A549 (cell line): ENCODE measurements around the gene SETD7. TPM values are rescaled to one million over a fixed set of nuclear protein-coding genes. Genes with fewer than 3 reads are reported as not detected.
A peak's percentile ranks its signal among the peaks of the same experiment; 100 is the strongest.

Source experiments
- ATAC-seq, 2 experiments: fragments of 200-7000 bp in 1 of 2; fragments of >200 bp in 1 of 2; cut with Nextera tagmentation in 1 of 2; cut with Tn5 transposase in 1 of 2; 3 replicates each; pipeline versions ENCODE4 v1.8.0 to v1.9.1; 2018 to 2020; ENCODE audit warnings: mild to moderate bottlenecking in 1 of 2, moderate library complexity in 1 of 2
- CTCF ChIA-PET: fragments of 300-600 bp; sonication (Branson Sonifier 250); formaldehyde crosslinking; extraction: SDS; loops from one replicate; lab custom pipeline; 2021; ENCODE audit warnings: antibody characterized with exemption, inconsistent platforms; lab: Yijun Ruan, JAX
- POLR2A ChIA-PET: fragments of 350-600 bp; formaldehyde crosslinking; extraction: SDS; loops from one replicate; lab custom pipeline; 2021; ENCODE audit warnings: antibody characterized with exemption, inconsistent platforms; lab: Yijun Ruan, JAX
- DNase-seq, 2 experiments: peaks; one replicate each; pipeline versions ENCODE4 v3.0.0 to v3.0.0-alpha.2; 2011 to 2016; ENCODE audit warnings: low read depth in 1 of 2, low spot score in 1 of 2
- FAIRE-seq: peaks from 2 replicates; lab custom pipeline; 2011; peaks lifted over from hg19 to GRCh38; lab: Jason Lieb, UNC
- H3K27ac ChIP-seq, 2 experiments: fragments of >200 bp; sonication (Bioruptor Twin); formaldehyde crosslinking; 3 replicates each; pipeline ENCODE4 v1.5.1; 2016 to 2017
- H3K4me1 ChIP-seq: fragments of >200 bp; sonication (Bioruptor Twin); formaldehyde crosslinking; 3 replicates; pipeline ENCODE4 v1.6.1; 2016
- H3K4me2 ChIP-seq: fragments of >200 bp; sonication (Bioruptor Twin); formaldehyde crosslinking; 3 replicates; pipeline ENCODE4 v1.6.1; 2016
- H3K4me3 ChIP-seq: fragments of >200 bp; sonication (Bioruptor Twin); formaldehyde crosslinking; 3 replicates; pipeline ENCODE4 v1.5.1; 2016
- H3K9me3 ChIP-seq: fragments of >200 bp; sonication (Bioruptor Twin); formaldehyde crosslinking; 3 replicates; pipeline ENCODE4 v1.6.1; 2016
- CEBPB ChIP-seq, 2 experiments: fragments of >200 bp in 1 of 2; sonication (Bioruptor Twin) in 1 of 2; formaldehyde crosslinking in 1 of 2; IDR thresholded peaks; 2 replicates each; pipeline ENCODE4 v1.6.1; 2012 to 2016
- EP300 ChIP-seq, 2 experiments: fragments of >200 bp; sonication (Bioruptor Twin); formaldehyde crosslinking; IDR thresholded peaks; 2 replicates in 1 of 2; 3 replicates in 1 of 2; pipeline ENCODE4 v1.6.1; 2016 to 2017
- ESRRA ChIP-seq: fragments of 150-350 bp; IDR thresholded peaks from 2 replicates; pipeline ENCODE4 v1.6.1; 2014; ENCODE audit warnings: mild to moderate bottlenecking, low read length, borderline replicate concordance
- FOSB ChIP-seq: fragments of 250-450 bp; sonication (Bioruptor Pico); IDR thresholded peaks from 2 replicates; pipeline ENCODE4 v1.5.0; 2020; ENCODE audit warnings: mild to moderate bottlenecking, moderate library complexity
- HOXB5 ChIP-seq: fragments of 250-450 bp; sonication (Bioruptor Pico); IDR thresholded peaks from 2 replicates; pipeline ENCODE4 v1.5.0; 2020; ENCODE audit warnings: mild to moderate bottlenecking, moderate library complexity
- JUN ChIP-seq, 2 experiments: fragments of >200 bp; sonication (Bioruptor Twin); formaldehyde crosslinking; IDR thresholded peaks; 2 replicates in 1 of 2; 3 replicates in 1 of 2; pipeline ENCODE4 v1.6.1; 2016 to 2017
- KDM5A ChIP-seq: fragments of 200-600 bp; sonication (generic); IDR thresholded peaks from 2 replicates; pipeline ENCODE4 v1.6.1; 2016; ENCODE audit warnings: antibody characterized with exemption, mild to moderate bottlenecking
- MAFK ChIP-seq: fragments of 450-650 bp; IDR thresholded peaks from 2 replicates; pipeline ENCODE4 v1.6.1; 2014; ENCODE audit not compliant: partially characterized antibody
- PHF8 ChIP-seq: fragments of 200-600 bp; sonication (generic); IDR thresholded peaks from 2 replicates; pipeline ENCODE4 v1.6.1; 2016; ENCODE audit warnings: low read depth, mild to moderate bottlenecking, antibody characterized with exemption, moderate library complexity, borderline replicate concordance
- RAD21 ChIP-seq, 2 experiments: fragments of >200 bp in 1 of 2; sonication (Bioruptor Twin) in 1 of 2; formaldehyde crosslinking in 1 of 2; IDR thresholded peaks in 1 of 2; conservative IDR thresholded peaks in 1 of 2; 2 replicates in 1 of 2; 3 replicates in 1 of 2; pipeline ENCODE4 v1.6.1; 2012 to 2018; ENCODE audit warnings: inconsistent platforms in 1 of 2
- RFX5 ChIP-seq: fragments of 450-650 bp; IDR thresholded peaks from 2 replicates; pipeline ENCODE4 v1.7.1; 2014; ENCODE audit warnings: antibody characterized with exemption, mild to moderate bottlenecking, moderate library complexity
- TFCP2L1 ChIP-seq: fragments of 250-450 bp; sonication (Bioruptor Pico); IDR thresholded peaks from 2 replicates; pipeline ENCODE4 v1.5.0; 2021; ENCODE audit warnings: mild to moderate bottlenecking
- ZFP36 ChIP-seq: fragments of 450-650 bp; IDR thresholded peaks from 2 replicates; pipeline ENCODE4 v1.6.1; 2014; ENCODE audit warnings: borderline replicate concordance; ENCODE audit not compliant: partially characterized antibody
- WGBS: methylation state at CpG from one replicate; pipeline ENCODE4 v1.1.6; 2017; ENCODE audit errors: missing lambda C conversion rate; 5-methylcytosine and 5-hydroxymethylcytosine counted together
- polyA plus RNA-seq, 4 experiments: library from polyadenylated mRNA; depleted of rRNA in 3 of 4; stranded (reverse); fragments of >200 nt; fragmentation: RNase III in 1 of 4; extraction: RNeasy Plus Mini Kit Qiagen cat#74134 plus additional on column Dnase treatment in 1 of 4; gene quantifications; 2 replicates in 3 of 4; 3 replicates in 1 of 4; pipeline ENCODE4 v1.2.3, GENCODE V29; 2011 to 2017
- TF ChIP-seq, protein P1 (sequence below): fragments of >200 bp; sonication (Bioruptor Twin); formaldehyde crosslinking; IDR thresholded peaks from 3 replicates; pipeline ENCODE4 v1.6.1; 2016
- TF ChIP-seq, protein P2 (sequence below): IDR thresholded peaks from 2 replicates; pipeline ENCODE4 v1.6.1; 2012
- TF ChIP-seq, protein P3 (sequence below): IDR thresholded peaks from 2 replicates; pipeline ENCODE4 v1.6.1; 2012; ENCODE audit warnings: low read depth, borderline replicate concordance

SETD7 gene
- polyA plus RNA-seq, 2 of the 4 experiments (the other 2 are of a cell fraction) = 30.6 to 39.1 TPM

GRCh38 chr4:139557556-139558110 is 1.6 kb upstream of the SETD7 start:
- no peak for FAIRE-seq
- H3K9me3 ChIP-seq = no peaks in the 10 kb centered on the region
- no peak for DNase-seq
- H3K4me2 ChIP-seq = peak overlapping the region; percentile 84
- peak overlapping the region; percentile 88 for H3K4me3 ChIP-seq
- no peak for ATAC-seq
- TF ChIP-seq ZFP36 (no peak), ESRRA (no peak), JUN (IDR thresholded peaks at IDR 0.05) (no peak), MAFK (no peak), CEBPB (IDR thresholded peaks at IDR 0.05) (no peak), TFCP2L1 (CRISPR knock-in tag) (no peak), PHF8 (no peak)
- H3K4me1 ChIP-seq = peaks cover 38% of the 10 kb centered on the region
- WGBS = 23% methylated on average over 3 of the region's 3 CpGs
- ChIA-PET POLR2A (no interaction called here), CTCF (interaction anchor here (0.9 to 2.8 kb wide), 8 partner anchors 16 to 80 kb away, joined by 3 to 13 read pairs (median 4); no protein-coding TSS in a partner anchor)
- H3K27ac ChIP-seq = peak overlapping the region; percentile 98 to 99

GRCh38 chr4:139556724-139557555 is 921 bp upstream of the SETD7 start:
- Histone ChIP-seq H3K27ac (peak overlapping the region; percentile 98 to 99), H3K4me2 (peak overlapping the region; percentile 84), H3K4me3 (peak overlapping the region; percentile 88), H3K4me1 (peaks cover 44% of the 10 kb centered on the region), H3K9me3 (no peaks in the 10 kb centered on the region)
- DNase-seq (peak; percentile 35 to 64), FAIRE-seq (no peak), ATAC-seq (peak; percentile 40 to 47)
- TF ChIP-seq RAD21 (conservative IDR thresholded peaks at IDR 0.05 in 1 of 2, IDR thresholded peaks at IDR 0.05 in 1 of 2) = peak in 1 of 2 experiments; percentile 25; a peak in 1 of 5 replicates
- TF ChIP-seq, protein P1, sequence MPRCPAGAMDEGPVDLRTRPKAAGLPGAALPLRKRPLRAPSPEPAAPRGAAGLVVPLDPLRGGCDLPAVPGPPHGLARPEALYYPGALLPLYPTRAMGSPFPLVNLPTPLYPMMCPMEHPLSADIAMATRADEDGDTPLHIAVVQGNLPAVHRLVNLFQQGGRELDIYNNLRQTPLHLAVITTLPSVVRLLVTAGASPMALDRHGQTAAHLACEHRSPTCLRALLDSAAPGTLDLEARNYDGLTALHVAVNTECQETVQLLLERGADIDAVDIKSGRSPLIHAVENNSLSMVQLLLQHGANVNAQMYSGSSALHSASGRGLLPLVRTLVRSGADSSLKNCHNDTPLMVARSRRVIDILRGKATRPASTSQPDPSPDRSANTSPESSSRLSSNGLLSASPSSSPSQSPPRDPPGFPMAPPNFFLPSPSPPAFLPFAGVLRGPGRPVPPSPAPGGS = no peak
- TF ChIP-seq EP300 (IDR thresholded peaks at IDR 0.05) = no peak
- TF ChIP-seq, protein P2, sequence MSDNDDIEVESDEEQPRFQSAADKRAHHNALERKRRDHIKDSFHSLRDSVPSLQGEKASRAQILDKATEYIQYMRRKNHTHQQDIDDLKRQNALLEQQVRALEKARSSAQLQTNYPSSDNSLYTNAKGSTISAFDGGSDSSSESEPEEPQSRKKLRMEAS = peak; percentile 61
- no peak for TF ChIP-seq FOSB (CRISPR knock-in tag)
- TF ChIP-seq RFX5 = no peak; the same call in 1 of the 2 replicates
- no peak for TF ChIP-seq HOXB5 (CRISPR knock-in tag)
- TF ChIP-seq MAFK = no peak
- 0 out of 2 replicates have a peak, but pooled peaks have one; percentile 18 for TF ChIP-seq PHF8
- no peak for TF ChIP-seq TFCP2L1 (CRISPR knock-in tag)
- TF ChIP-seq, protein P3, sequence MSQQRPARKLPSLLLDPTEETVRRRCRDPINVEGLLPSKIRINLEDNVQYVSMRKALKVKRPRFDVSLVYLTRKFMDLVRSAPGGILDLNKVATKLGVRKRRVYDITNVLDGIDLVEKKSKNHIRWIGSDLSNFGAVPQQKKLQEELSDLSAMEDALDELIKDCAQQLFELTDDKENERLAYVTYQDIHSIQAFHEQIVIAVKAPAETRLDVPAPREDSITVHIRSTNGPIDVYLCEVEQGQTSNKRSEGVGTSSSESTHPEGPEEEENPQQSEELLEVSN = peak; percentile 48; the same call in 1 of the 2 replicates
- POLR2A ChIA-PET = interaction anchor here (1.0 to 2.0 kb wide), 5 partner anchors 39 to 104 kb away, joined by 3 to 7 read pairs (median 5); no protein-coding TSS in a partner anchor
- CTCF ChIA-PET = interaction anchor here (0.9 to 2.8 kb wide), 14 partner anchors 13 to 100 kb away, joined by 3 to 13 read pairs (median 4); no protein-coding TSS in a partner anchor
- WGBS = 2% methylated on average over 28 of the region's 58 CpGs

DNA sequence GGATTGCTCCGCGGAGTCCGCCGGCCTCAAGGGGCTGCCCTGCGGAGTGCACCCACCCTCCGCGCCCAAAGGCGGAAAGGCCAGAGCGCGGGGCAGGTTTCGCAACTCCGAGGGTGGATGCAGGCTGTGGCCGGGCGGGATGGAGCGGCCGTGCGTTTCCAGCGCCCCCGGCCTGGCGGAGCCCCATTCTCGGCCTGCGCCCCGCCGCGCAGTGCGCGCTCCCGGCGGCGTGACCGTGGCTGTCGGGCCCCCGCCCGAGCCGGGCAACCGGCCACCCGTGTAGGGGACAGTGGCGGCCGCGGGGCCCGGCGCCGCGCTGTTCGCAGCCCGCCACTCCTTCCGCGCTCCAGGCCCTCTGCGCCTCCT is 331 bp downstream of the SETD7 start:
- ChIA-PET POLR2A (interaction anchor here (1.3 to 2.0 kb wide), 5 partner anchors 41 to 465 kb away, joined by 3 to 7 read pairs (median 5); no protein-coding TSS in a partner anchor), CTCF (interaction anchor here (0.9 to 2.8 kb wide), 6 partner anchors 24 to 101 kb away, joined by 3 to 13 read pairs (median 5); no protein-coding TSS in a partner anchor)
- 0% methylated on average over 1 of the region's 49 CpGs for whole genome bisulfite sequencing
- Histone ChIP-seq H3K4me3 (peak overlapping the region; percentile 88), H3K4me1 (peaks cover 57% of the 10 kb centered on the region), H3K9me3 (no peaks in the 10 kb centered on the region), H3K27ac (peak overlapping the region; percentile 98 to 99), H3K4me2 (peak overlapping the region; percentile 84)
- FAIRE-seq (no peak), ATAC-seq (peak; percentile 25 to 44), DNase-seq (no peak)
- TF ChIP-seq CEBPB (IDR thresholded peaks at IDR 0.05) = peak; percentile 74 to 87
- no peak for TF ChIP-seq KDM5A
